Kidney epithelial cell (primary cell): ENCODE results near the gene CHKA. TPM values are rescaled to one million over a fixed set of nuclear protein-coding genes. Genes with fewer than 3 reads are reported as not detected.
A peak's percentile ranks its signal among the peaks of the same experiment; 100 is the strongest.

Experiments
- DNase-seq: peaks from one replicate; pipeline ENCODE4 v3.0.0-alpha.2; 2010; ENCODE audit warnings: low read depth
- H3K27me3 ChIP-seq: 2 replicates; pipeline ENCODE4 v1.6.0; 2011; ENCODE audit warnings: low read length; ENCODE audit not compliant: control insufficient read depth, insufficient read depth
- H3K36me3 ChIP-seq: 2 replicates; pipeline ENCODE4 v1.5.1; 2011; ENCODE audit warnings: low read length; ENCODE audit not compliant: control insufficient read depth, insufficient read depth
- H3K4me3 ChIP-seq: 2 replicates; pipeline ENCODE4 v1.5.1; 2011; ENCODE audit warnings: low read depth, mild to moderate bottlenecking, control low read depth, low read length
- CTCF ChIP-seq: IDR thresholded peaks from 2 replicates; pipeline ENCODE4 v1.5.1; 2011; ENCODE audit warnings: mild to moderate bottlenecking, moderate library complexity, low read length, control low read depth, inconsistent platforms; ENCODE audit not compliant: insufficient read depth, poor library complexity, severe bottlenecking
- total RNA-seq: library from RNA; depleted of rRNA; stranded (reverse); fragments of >200 nt; gene quantifications from 2 replicates; pipeline ENCODE4 v1.2.3, GENCODE V29; 2015

Gene CHKA
- total RNA-seq, 1 donor from 2014 or later, result 30.9 TPM

- H3K27me3 ChIP-seq, result no peaks in the 10 kb centered on the region
- TF ChIP-seq CTCF, result no peak
- H3K36me3 ChIP-seq, result no peaks in the 10 kb centered on the region
- no peak overlapping the region for H3K4me3 ChIP-seq
- DNase-seq, result no peak
Observed at GRCh38 chr11:68137833-68138232, 16.6 kb upstream of the CHKA start.

GRCh38 chr11:68136866-68137265 is 15.7 kb upstream of the CHKA start:
- TF ChIP-seq CTCF, result no peak
- Histone ChIP-seq H3K27me3 (no peaks in the 10 kb centered on the region), H3K36me3 (no peaks in the 10 kb centered on the region), H3K4me3 (no peak overlapping the region)
- no peak for DNase-seq

- no peak overlapping the region for H3K4me3 ChIP-seq
- no peaks in the 10 kb centered on the region for H3K27me3 ChIP-seq
- no peak for DNase-seq
- no peak for TF ChIP-seq CTCF
- H3K36me3 ChIP-seq, result no peaks in the 10 kb centered on the region
Observed at GRCh38 chr11:68135161-68135560, 14.0 kb upstream of the CHKA start.

- H3K36me3 ChIP-seq, result no peaks in the 10 kb centered on the region
- no peaks in the 10 kb centered on the region for H3K27me3 ChIP-seq
- no peak for DNase-seq
- no peak for TF ChIP-seq CTCF
- no peak overlapping the region for H3K4me3 ChIP-seq
Observed at GRCh38 chr11:68133761-68134160, 12.6 kb upstream of the CHKA start.

GRCh38 chr11:68130121-68130520 is 8.9 kb upstream of the CHKA start:
- H3K27me3 ChIP-seq, result no peaks in the 10 kb centered on the region
- H3K36me3 ChIP-seq, result no peaks in the 10 kb centered on the region
- no peak for DNase-seq
- no peak overlapping the region for H3K4me3 ChIP-seq
- TF ChIP-seq CTCF, result no peak

GRCh38 chr11:68128682-68129327 is 7.6 kb upstream of the CHKA start:
- no peak for TF ChIP-seq CTCF
- Histone ChIP-seq H3K36me3 (no peaks in the 10 kb centered on the region), H3K27me3 (no peaks in the 10 kb centered on the region), H3K4me3 (peak overlapping the region; percentile 38)
- DNase-seq, result no peak
